Bronchial epithelial cell (primary cell): ENCODE data around the gene YIF1A. TPM values are rescaled to one million over a fixed set of nuclear protein-coding genes. Genes with fewer than 3 reads are reported as not detected.

Experiments used
- DNase-seq: peaks from one replicate; pipeline ENCODE4 v3.0.0-alpha.2; 2010; ENCODE audit warnings: low read depth
- FAIRE-seq: peaks from 2 replicates; lab custom pipeline; 2011; peaks lifted over from hg19 to GRCh38; lab: Jason Lieb, UNC
- H3K27me3 ChIP-seq: 2 replicates; pipeline ENCODE4 v1.5.1; 2011; ENCODE audit warnings: low read length; ENCODE audit not compliant: control insufficient read depth, insufficient read depth
- H3K36me3 ChIP-seq: 2 replicates; pipeline ENCODE4 v1.5.1; 2011; ENCODE audit warnings: low read length; ENCODE audit not compliant: control insufficient read depth, insufficient read depth
- H3K4me3 ChIP-seq: 2 replicates; pipeline ENCODE4 v1.5.1; 2011; ENCODE audit warnings: mild to moderate bottlenecking, low read depth, low read length, control low read depth
- total RNA-seq: library from RNA; depleted of rRNA; stranded (reverse); fragments of >200 nt; gene quantifications from 2 replicates; pipeline ENCODE4 v1.2.1, GENCODE V29; 2014
- TF ChIP-seq, protein P1 (sequence below): IDR thresholded peaks from 2 replicates; pipeline ENCODE4 v1.5.1; 2011; ENCODE audit warnings: mild to moderate bottlenecking, moderate library complexity, low read length, control low read depth, inconsistent platforms; ENCODE audit not compliant: insufficient read depth, severe bottlenecking

The YIF1A gene
- total RNA-seq, 1 donor from 2014 or later = 231 TPM

DNA sequence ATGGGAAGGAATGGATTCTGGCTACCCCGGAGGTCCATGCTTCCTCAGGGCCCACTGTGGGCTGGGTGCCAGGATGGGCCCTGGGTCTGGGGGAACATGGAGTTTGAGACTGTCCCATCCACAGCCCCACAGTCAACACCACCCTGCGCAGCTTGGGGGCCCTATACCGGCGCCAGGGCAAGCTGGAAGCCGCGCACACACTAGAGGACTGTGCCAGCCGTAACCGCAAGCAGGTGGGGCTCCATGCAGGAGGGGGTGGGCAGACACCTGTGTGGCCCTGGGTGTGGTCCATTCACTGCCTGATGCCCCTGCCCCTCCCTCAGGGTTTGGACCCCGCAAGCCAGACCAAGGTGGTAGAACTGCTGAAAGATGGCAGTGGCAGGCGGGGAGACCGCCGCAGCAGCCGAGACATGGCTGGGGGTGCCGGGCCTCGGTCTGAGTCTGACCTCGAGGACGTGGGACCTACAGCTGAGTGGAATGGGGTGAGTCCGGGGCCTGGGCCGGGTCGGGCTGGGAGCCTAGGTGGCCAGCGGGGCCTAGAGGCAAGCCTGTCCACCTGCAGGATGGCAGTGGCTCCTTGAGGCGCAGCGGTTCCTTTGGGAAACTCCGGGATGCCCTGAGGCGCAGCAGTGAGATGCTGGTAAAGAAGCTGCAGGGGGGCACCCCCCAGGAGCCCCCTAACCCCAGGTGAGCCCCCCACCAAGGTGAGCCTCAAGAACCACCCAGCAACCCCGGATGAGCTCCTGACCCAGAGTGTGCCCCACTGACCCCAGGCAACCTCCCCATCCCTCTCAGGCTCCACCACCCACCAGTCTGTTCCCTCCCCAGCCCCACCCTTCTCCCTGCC, 23.2 kb downstream of the YIF1A start:
- H3K4me3 ChIP-seq = no peak overlapping the region
- peaks cover 23% of the 10 kb centered on the region for H3K36me3 ChIP-seq
- H3K27me3 ChIP-seq = no peaks in the 10 kb centered on the region
- DNase-seq (no peak), FAIRE-seq (no peak)
- TF ChIP-seq, protein P1, sequence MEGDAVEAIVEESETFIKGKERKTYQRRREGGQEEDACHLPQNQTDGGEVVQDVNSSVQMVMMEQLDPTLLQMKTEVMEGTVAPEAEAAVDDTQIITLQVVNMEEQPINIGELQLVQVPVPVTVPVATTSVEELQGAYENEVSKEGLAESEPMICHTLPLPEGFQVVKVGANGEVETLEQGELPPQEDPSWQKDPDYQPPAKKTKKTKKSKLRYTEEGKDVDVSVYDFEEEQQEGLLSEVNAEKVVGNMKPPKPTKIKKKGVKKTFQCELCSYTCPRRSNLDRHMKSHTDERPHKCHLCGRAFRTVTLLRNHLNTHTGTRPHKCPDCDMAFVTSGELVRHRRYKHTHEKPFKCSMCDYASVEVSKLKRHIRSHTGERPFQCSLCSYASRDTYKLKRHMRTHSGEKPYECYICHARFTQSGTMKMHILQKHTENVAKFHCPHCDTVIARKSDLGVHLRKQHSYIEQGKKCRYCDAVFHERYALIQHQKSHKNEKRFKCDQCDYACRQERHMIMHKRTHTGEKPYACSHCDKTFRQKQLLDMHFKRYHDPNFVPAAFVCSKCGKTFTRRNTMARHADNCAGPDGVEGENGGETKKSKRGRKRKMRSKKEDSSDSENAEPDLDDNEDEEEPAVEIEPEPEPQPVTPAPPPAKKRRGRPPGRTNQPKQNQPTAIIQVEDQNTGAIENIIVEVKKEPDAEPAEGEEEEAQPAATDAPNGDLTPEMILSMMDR = no peak

DNA sequence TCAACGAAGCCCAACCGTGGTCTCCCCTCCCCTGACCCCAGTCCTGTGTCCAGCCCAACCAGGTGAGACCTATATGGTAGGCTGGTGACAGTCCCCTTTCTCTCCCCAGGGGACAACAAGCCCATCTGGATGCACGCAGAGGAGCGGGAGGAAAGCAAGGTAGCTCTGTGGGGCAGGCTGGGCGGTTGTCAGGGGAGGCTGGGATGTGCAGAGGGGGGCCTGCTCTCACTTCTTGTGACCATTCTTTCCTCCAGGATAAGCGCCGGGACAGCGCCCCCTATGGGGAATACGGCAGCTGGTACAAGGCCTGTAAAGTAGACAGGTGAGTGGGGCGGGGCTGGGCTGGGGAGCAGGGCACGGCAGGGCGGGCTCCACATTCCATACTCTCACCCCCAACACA, 24.0 kb downstream of the YIF1A start:
- TF ChIP-seq, protein P1 = peak; percentile 59
- Histone ChIP-seq H3K4me3 (no peak overlapping the region), H3K36me3 (peaks cover 23% of the 10 kb centered on the region), H3K27me3 (no peaks in the 10 kb centered on the region)
- DNase-seq (no peak), FAIRE-seq (no peak)

DNA sequence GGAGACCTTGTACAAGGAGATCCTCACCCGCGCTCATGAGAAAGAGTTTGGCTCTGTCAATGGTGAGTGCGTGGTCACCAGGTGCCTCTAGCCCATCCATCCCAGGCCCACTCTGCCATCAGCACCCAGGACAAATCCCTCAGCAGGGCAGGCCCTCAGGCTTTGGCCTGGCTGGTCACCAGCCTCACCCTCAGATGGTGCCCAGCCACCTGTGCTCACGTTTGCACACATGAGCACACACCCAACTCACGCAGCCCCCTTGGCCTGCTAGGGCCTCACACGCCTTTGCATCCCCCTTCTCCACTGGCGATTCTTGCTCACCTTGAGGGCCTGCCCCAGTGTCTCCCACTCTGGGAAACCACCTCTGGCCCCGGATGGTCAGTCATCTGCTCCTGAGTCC, 24.6 kb downstream of the YIF1A start:
- FAIRE-seq (no peak), DNase-seq (no peak)
- peaks cover 23% of the 10 kb centered on the region for H3K36me3 ChIP-seq
- no peaks in the 10 kb centered on the region for H3K27me3 ChIP-seq
- TF ChIP-seq, protein P1 = no peak
- no peak overlapping the region for H3K4me3 ChIP-seq

DNA sequence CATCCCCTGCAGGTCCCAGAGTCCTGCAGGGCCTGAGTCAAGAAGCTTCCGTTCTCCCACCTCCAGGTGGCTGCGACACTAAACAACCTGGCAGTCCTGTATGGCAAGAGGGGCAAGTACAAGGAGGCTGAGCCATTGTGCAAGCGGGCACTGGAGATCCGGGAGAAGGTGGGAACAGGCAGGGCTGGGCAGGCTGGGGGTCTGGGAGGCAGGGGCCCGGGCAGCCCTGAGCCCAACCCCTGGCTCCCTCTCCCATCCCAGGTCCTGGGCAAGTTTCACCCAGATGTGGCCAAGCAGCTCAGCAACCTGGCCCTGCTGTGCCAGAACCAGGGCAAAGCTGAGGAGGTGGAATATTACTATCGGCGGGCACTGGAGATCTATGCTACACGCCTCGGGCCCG, 25.2 kb downstream of the YIF1A start:
- TF ChIP-seq, protein P1 = no peak
- DNase-seq (no peak), FAIRE-seq (no peak)
- Histone ChIP-seq H3K4me3 (no peak overlapping the region), H3K36me3 (peaks cover 25% of the 10 kb centered on the region), H3K27me3 (no peaks in the 10 kb centered on the region)

DNA sequence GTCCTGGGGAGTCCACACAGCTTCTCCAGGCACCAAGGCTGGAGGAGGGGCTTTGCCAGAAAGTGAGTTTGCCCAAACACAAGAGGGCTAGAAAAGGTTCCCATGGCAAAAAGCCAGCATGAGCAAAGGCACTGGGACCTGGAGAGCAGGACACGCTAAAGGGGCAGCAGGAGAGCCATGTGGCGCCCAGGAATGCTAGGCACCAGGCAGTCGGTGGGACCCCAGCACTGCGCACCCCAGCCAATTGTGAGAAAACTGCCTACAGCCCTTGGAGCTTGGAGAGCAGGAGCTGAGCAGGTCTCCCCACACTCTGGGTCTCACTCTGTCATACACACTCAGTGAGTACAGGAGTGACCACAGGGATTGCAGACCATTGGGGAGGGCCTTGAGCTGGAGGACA, 25.7 kb downstream of the YIF1A start:
- Histone ChIP-seq H3K4me3 (no peak overlapping the region), H3K27me3 (no peaks in the 10 kb centered on the region), H3K36me3 (peaks cover 25% of the 10 kb centered on the region)
- DNase-seq (no peak), FAIRE-seq (no peak)
- TF ChIP-seq, protein P1 = no peak
